RWPE1 (cell line): ENCODE results near the gene CDAN1.

Experiments used
- CTCF ChIA-PET: fragments of 350-600 bp; sonication (Branson Sonifier 250); formaldehyde crosslinking; extraction: SDS; loops from one replicate; lab custom pipeline; 2021; lab: Yijun Ruan, JAX
- POLR2A ChIA-PET: fragments of 400-600 bp; formaldehyde crosslinking; extraction: SDS; loops from one replicate; lab custom pipeline; 2020; ENCODE audit warnings: antibody characterized with exemption; ENCODE audit not compliant: low non-redundant PET; lab: Yijun Ruan, JAX
- DNase-seq: peaks from one replicate; pipeline ENCODE4 v3.0.0; 2012; ENCODE audit warnings: low spot score
- H3K27ac ChIP-seq: fragments of 450-650 bp; 2 replicates; pipeline ENCODE4 v1.5.1; 2017
- CTCF ChIP-seq: fragments of 450-650 bp; conservative IDR thresholded peaks from 2 replicates; pipeline ENCODE4 v1.5.1; 2017; ENCODE audit warnings: low read depth, mild to moderate bottlenecking

The CDAN1 gene

GRCh38 chr15:42707068-42707467, 29.9 kb downstream of the CDAN1 start:
- ChIA-PET POLR2A (no interaction called here), CTCF (no interaction called here)
- peak; percentile 69 for DNase-seq
- TF ChIP-seq CTCF, result no peak
- peak overlapping the region; percentile 28; the same call in 1 of the 2 replicates for H3K27ac ChIP-seq

- H3K27ac ChIP-seq, result no peak overlapping the region
Measured at GRCh38 chr15:42705336-42705735, 31.6 kb downstream of the CDAN1 start.

GRCh38 chr15:42704492-42704926, 32.4 kb downstream of the CDAN1 start:
- DNase-seq, result peak; percentile 75
- CTCF ChIA-PET, result interaction anchor here (0.5 to 1.6 kb wide), 6 partner anchors 10 to 582 kb away, joined by 3 to 6 read pairs (median 3); no protein-coding TSS in a partner anchor
- H3K27ac ChIP-seq, result no peak overlapping the region
- POLR2A ChIA-PET, result no interaction called here
- TF ChIP-seq CTCF, result peak; percentile 93

More at GRCh38 chr15:42705336-42705735, 31.6 kb downstream of the CDAN1 start:
- DNase-seq, result no peak
- TF ChIP-seq CTCF, result no peak
- CTCF ChIA-PET, result interaction anchor here (0.5 to 1.6 kb wide), 4 partner anchors 18 to 581 kb away, joined by 3 read pairs; no protein-coding TSS in a partner anchor
- POLR2A ChIA-PET, result no interaction called here

GRCh38 chr15:42696626-42697025, 40.3 kb downstream of the CDAN1 start:
- H3K27ac ChIP-seq, result no peak overlapping the region
- no peak for DNase-seq
- ChIA-PET POLR2A (no interaction called here), CTCF (interaction anchor here (0.7 to 1.0 kb wide), 2 partner anchors 21 to 264 kb away, joined by 3 to 4 read pairs; no protein-coding TSS in a partner anchor)
- no peak for TF ChIP-seq CTCF

GRCh38 chr15:42695527-42696071, 41.3 kb downstream of the CDAN1 start:
- no peak for TF ChIP-seq CTCF
- DNase-seq, result no peak
- ChIA-PET CTCF (interaction anchor here (1.2 to 1.3 kb wide), 2 partner anchors 9 to 27 kb away, joined by 3 to 4 read pairs; no protein-coding TSS in a partner anchor), POLR2A (no interaction called here)
- H3K27ac ChIP-seq, result peak overlapping the region; percentile 1; the same call in 1 of the 2 replicates

GRCh38 chr15:42694398-42694797, 42.5 kb downstream of the CDAN1 start:
- no peak for TF ChIP-seq CTCF
- ChIA-PET POLR2A (no interaction called here), CTCF (interaction anchor here (0.6 to 1.3 kb wide), 3 partner anchors 10 to 1732 kb away, joined by 3 to 4 read pairs (median 4); no protein-coding TSS in a partner anchor)
- DNase-seq, result no peak
- no peak overlapping the region for H3K27ac ChIP-seq
